GM18508 (cell line): Measurements from ENCODE around the gene SLC1A1.
"Not testable (repeated sequence)": the region's sequence is repeated elsewhere in the genome, so short reads cannot be mapped to it uniquely, and the experiment has no call there.

Experiments used
- ATAC-seq: cut with Tn5 transposase; IDR thresholded peaks from one replicate; pipeline ENCODE4 v1.9.1; 2021; ENCODE audit warnings: moderate number of reproducible peaks; ENCODE audit not compliant: insufficient read depth, unreplicated experiment

SLC1A1 gene

GRCh38 chr9:4503103-4503502 lies 12.8 kb downstream of the SLC1A1 start:
- no peak for ATAC-seq

GRCh38 chr9:4504250-4504649 lies 14.0 kb downstream of the SLC1A1 start:
- ATAC-seq = no peak

- no peak for ATAC-seq
Measured at GRCh38 chr9:4506490-4506889, 16.2 kb downstream of the SLC1A1 start.

- ATAC-seq = no peak
Measured at GRCh38 chr9:4507306-4508130, 17.2 kb downstream of the SLC1A1 start.

- no peak for ATAC-seq
Measured at GRCh38 chr9:4508246-4508906, 18.1 kb downstream of the SLC1A1 start.

GRCh38 chr9:4508907-4509589 lies 18.8 kb downstream of the SLC1A1 start:
- no peak for ATAC-seq

- ATAC-seq = no peak
Measured at GRCh38 chr9:4509590-4509984, 19.3 kb downstream of the SLC1A1 start.

GRCh38 chr9:4510546-4511322 lies 20.5 kb downstream of the SLC1A1 start:
- ATAC-seq = no peak

GRCh38 chr9:4514252-4515128 lies 24.2 kb downstream of the SLC1A1 start:
- ATAC-seq = no peak

- no peak for ATAC-seq
Measured at GRCh38 chr9:4515958-4516375, 25.7 kb downstream of the SLC1A1 start.

- ATAC-seq = no peak
Measured at GRCh38 chr9:4517274-4517673, 27.0 kb downstream of the SLC1A1 start.

- ATAC-seq = no peak
Measured at GRCh38 chr9:4519604-4520003, 29.3 kb downstream of the SLC1A1 start.

- no peak for ATAC-seq
Measured at GRCh38 chr9:4520055-4520454, 29.8 kb downstream of the SLC1A1 start.

- no peak for ATAC-seq
Measured at GRCh38 chr9:4530375-4530774, 40.1 kb downstream of the SLC1A1 start.

- ATAC-seq = not testable (repeated sequence)
Measured at GRCh38 chr9:4530831-4531230, 40.6 kb downstream of the SLC1A1 start.

GRCh38 chr9:4531355-4531754 lies 41.1 kb downstream of the SLC1A1 start:
- ATAC-seq = not testable (repeated sequence)

- not testable (repeated sequence) for ATAC-seq
Measured at GRCh38 chr9:4533881-4534280, 43.6 kb downstream of the SLC1A1 start.

GRCh38 chr9:4536196-4536595 lies 45.9 kb downstream of the SLC1A1 start:
- ATAC-seq = not testable (repeated sequence)

GRCh38 chr9:4537581-4537980 lies 47.3 kb downstream of the SLC1A1 start:
- ATAC-seq = no peak
